GM23248 (cell line): ENCODE data around the gene ARHGAP33.

Experiments
- EZH2 ChIP-seq: fragments of 200-600 bp; sonication (generic); IDR thresholded peaks from 2 replicates; pipeline ENCODE4 v1.6.1; 2018; ENCODE audit warnings: antibody characterized with exemption, mild to moderate bottlenecking; ENCODE audit not compliant: insufficient read depth, poor library complexity, severe bottlenecking
- EZH2phosphoT487 ChIP-seq: fragments of 200-600 bp; sonication (generic); IDR thresholded peaks from 2 replicates; pipeline ENCODE4 v1.6.1; 2018; ENCODE audit warnings: antibody characterized with exemption, moderate library complexity, mild to moderate bottlenecking, low read depth; ENCODE audit not compliant: insufficient read depth

DNA sequence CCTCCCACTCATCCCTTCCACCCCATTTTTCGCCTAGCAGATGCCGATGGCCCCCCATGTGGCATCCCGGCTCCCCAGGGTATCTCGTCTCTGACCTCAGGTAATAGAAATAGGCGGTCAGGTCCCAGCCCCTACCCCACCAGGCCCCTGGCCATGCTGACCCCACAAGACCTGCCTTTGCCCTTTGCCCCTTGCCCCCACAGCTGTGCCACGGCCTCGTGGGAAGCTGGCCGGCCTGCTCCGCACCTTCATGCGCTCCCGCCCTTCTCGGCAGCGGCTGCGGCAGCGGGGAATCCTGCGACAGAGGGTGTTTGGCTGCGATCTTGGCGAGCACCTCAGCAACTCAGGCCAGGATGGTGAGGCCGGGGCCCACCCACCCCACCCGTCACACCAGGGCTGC, 5.4 kb downstream of the ARHGAP33 start:
- TF ChIP-seq EZH2 = no peak
- no peak for TF ChIP-seq EZH2phosphoT487
